ENCODE data around the gene C10orf90.

The C10orf90 gene

DNA sequence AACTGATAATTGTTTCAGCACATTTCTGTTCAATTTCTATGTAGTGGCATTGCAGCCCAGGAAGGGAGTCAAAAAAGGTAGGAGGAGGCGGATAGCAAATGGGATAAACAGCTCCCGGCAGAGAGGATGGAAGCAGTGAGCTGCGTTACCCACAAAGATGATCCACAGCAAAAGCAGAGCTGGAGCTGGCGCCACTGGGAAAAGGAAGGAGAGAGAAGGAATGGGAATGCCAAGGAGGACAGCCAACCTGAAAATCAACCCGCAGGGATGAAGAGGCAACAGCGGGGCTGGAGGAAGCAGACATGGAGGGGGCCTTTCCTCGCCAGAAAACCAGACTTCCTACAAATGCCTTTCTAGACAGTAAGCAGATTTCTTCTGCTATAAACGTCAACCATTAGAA is 199.5 kb downstream of the C10orf90 start:
- TF ChIP-seq FOXM1 (IDR thresholded peaks at IDR 0.05; ENCODE audit: borderline replicate concordance, low read depth), result no peak

DNA sequence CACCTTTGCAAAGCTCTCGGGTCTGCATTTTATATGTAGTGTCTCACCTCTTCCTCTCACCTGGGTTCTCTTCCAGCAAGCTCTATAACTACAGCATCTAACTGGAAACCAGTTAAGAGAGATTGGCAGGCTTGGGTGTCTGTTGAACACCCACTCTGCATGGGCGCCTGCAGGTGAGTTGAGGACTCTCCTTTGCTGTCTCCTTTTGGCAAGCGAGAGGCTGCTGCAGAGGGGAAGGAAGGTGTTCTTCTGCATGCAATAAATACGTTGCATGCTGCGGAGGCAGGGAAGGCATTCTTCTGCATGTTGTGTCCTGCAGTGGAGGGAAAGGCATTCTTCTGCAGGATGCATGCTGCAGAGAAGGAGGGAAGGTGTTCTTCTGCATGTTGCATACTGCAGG is 200.8 kb downstream of the C10orf90 start:
- TF ChIP-seq, protein P1, sequence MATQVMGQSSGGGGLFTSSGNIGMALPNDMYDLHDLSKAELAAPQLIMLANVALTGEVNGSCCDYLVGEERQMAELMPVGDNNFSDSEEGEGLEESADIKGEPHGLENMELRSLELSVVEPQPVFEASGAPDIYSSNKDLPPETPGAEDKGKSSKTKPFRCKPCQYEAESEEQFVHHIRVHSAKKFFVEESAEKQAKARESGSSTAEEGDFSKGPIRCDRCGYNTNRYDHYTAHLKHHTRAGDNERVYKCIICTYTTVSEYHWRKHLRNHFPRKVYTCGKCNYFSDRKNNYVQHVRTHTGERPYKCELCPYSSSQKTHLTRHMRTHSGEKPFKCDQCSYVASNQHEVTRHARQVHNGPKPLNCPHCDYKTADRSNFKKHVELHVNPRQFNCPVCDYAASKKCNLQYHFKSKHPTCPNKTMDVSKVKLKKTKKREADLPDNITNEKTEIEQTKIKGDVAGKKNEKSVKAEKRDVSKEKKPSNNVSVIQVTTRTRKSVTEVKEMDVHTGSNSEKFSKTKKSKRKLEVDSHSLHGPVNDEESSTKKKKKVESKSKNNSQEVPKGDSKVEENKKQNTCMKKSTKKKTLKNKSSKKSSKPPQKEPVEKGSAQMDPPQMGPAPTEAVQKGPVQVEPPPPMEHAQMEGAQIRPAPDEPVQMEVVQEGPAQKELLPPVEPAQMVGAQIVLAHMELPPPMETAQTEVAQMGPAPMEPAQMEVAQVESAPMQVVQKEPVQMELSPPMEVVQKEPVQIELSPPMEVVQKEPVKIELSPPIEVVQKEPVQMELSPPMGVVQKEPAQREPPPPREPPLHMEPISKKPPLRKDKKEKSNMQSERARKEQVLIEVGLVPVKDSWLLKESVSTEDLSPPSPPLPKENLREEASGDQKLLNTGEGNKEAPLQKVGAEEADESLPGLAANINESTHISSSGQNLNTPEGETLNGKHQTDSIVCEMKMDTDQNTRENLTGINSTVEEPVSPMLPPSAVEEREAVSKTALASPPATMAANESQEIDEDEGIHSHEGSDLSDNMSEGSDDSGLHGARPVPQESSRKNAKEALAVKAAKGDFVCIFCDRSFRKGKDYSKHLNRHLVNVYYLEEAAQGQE (IDR thresholded peaks at IDR 0.05; ENCODE audit: low read depth), result no peak
- TF ChIP-seq TCF12 (IDR thresholded peaks at IDR 0.05; ENCODE audit: low read depth) (no peak), RAD21 (IDR thresholded peaks at IDR 0.05; ENCODE audit: low read depth) (no peak), EGR1 (IDR thresholded peaks at IDR 0.05) (no peak), TAF1 (IDR thresholded peaks at IDR 0.05; ENCODE audit: low read depth) (no peak), EP300 (IDR thresholded peaks at IDR 0.05; ENCODE audit: borderline replicate concordance) (no peak)
- TF ChIP-seq, protein P2, sequence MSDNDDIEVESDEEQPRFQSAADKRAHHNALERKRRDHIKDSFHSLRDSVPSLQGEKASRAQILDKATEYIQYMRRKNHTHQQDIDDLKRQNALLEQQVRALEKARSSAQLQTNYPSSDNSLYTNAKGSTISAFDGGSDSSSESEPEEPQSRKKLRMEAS (IDR thresholded peaks at IDR 0.05), result no peak
- TF ChIP-seq, protein P3, sequence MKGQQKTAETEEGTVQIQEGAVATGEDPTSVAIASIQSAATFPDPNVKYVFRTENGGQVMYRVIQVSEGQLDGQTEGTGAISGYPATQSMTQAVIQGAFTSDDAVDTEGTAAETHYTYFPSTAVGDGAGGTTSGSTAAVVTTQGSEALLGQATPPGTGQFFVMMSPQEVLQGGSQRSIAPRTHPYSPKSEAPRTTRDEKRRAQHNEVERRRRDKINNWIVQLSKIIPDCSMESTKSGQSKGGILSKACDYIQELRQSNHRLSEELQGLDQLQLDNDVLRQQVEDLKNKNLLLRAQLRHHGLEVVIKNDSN (IDR thresholded peaks at IDR 0.05), result no peak

DNA sequence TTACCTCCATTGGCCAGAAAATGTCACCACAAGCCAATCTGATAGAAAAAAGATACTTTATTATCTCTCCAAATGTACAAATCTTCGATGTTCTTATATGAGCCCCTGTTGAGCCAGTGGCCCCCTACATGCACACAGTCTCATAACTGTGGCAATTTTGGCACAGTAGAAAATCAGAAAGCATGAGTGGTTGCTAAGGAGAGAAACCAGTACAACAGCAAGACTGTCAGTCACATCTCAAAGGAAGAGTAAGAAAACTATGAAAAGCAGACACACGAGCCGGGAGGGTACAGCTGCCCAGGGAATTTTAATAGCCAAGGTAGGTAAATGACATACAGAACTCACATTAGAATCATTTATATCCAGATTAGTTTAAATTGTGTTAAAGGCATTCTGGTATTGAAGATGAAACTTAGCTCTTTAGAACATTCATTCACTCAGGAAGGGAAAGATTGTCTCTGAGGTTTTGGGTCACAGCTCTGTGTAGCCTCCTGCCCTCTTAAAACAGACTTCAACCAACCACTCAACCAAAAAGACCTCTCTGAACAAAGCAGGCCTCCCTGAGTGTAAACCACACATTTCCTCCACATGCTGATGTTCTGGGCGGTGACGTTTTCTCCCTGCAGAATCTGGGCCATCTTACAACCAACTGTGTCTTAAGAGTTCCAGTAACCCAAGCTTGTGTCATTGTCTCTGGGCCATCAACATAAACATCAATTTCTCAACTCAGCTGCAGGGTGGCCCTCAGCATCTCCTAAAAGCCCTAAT is 201.4 kb downstream of the C10orf90 start:
- TF ChIP-seq EGR1 (IDR thresholded peaks at IDR 0.05) (no peak), TCF12 (IDR thresholded peaks at IDR 0.05; ENCODE audit: low read depth) (no peak), TAF1 (IDR thresholded peaks at IDR 0.05; ENCODE audit: low read depth) (no peak), CEBPB (IDR thresholded peaks at IDR 0.05) (no peak), RAD21 (IDR thresholded peaks at IDR 0.05; ENCODE audit: low read depth) (no peak), EP300 (IDR thresholded peaks at IDR 0.05; ENCODE audit: borderline replicate concordance) (no peak), FOXM1 (IDR thresholded peaks at IDR 0.05; ENCODE audit: borderline replicate concordance, low read depth) (no peak)
- TF ChIP-seq, protein P1 (IDR thresholded peaks at IDR 0.05; ENCODE audit: low read depth), result no peak
- TF ChIP-seq, protein P2 (IDR thresholded peaks at IDR 0.05), result no peak

DNA sequence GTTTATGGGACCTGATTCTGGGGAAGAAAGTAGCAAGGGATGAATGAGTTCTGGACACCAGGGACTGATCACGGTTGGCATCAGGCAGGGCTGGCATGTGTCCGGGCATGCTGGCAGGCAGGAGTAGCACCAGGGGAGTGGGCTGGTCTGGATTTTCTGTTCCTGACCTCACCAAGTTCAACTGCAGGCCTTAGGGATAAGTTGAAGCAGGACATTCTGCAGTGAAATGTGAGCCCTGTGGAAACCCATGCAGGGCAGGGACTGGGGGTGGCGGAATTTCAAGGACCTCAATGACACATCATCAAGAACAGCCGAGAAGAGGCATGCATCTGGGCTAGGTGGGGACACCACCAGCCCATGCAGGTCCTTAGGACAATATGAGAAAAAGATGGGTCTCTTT is 202.0 kb downstream of the C10orf90 start:
- TF ChIP-seq EP300 (IDR thresholded peaks at IDR 0.05; ENCODE audit: borderline replicate concordance), result no peak
- no peak for TF ChIP-seq CEBPB (IDR thresholded peaks at IDR 0.05)
- TF ChIP-seq ZBTB7A (IDR thresholded peaks at IDR 0.05; ENCODE audit: low read depth), result no peak
- no peak for TF ChIP-seq FOXM1 (IDR thresholded peaks at IDR 0.05; ENCODE audit: borderline replicate concordance, low read depth)
- TF ChIP-seq EGR1 (IDR thresholded peaks at IDR 0.05), result no peak
- TF ChIP-seq, protein P1 (IDR thresholded peaks at IDR 0.05; ENCODE audit: low read depth), result no peak
- TF ChIP-seq TAF1 (IDR thresholded peaks at IDR 0.05; ENCODE audit: low read depth), result no peak
- TF ChIP-seq, protein P3 (IDR thresholded peaks at IDR 0.05), result no peak
- no peak for TF ChIP-seq YY1 (IDR thresholded peaks at IDR 0.05; ENCODE audit: low read depth)
- no peak for TF ChIP-seq CREB1 (IDR thresholded peaks at IDR 0.05; ENCODE audit: low read depth)
- no peak for TF ChIP-seq TEAD4 (IDR thresholded peaks at IDR 0.05)
- TF ChIP-seq, protein P2 (IDR thresholded peaks at IDR 0.05), result no peak
- TF ChIP-seq TCF12 (IDR thresholded peaks at IDR 0.05; ENCODE audit: low read depth), result no peak
- TF ChIP-seq NFIC (IDR thresholded peaks at IDR 0.05), result no peak
- TF ChIP-seq RAD21 (IDR thresholded peaks at IDR 0.05; ENCODE audit: low read depth), result no peak

All from Ishikawa (cell line).